ENCODE data around the gene COLQ.
"Not testable (repeated sequence)": the region's sequence is repeated elsewhere in the genome, so short reads cannot be mapped to it uniquely, and the experiment has no call there.

The COLQ gene

GRCh38 chr3:15490158-15490557 is 31.3 kb downstream of the COLQ start:
- DNase-seq (ENCODE audit: low spot score): no peak

- no peak for DNase-seq (ENCODE audit: low spot score)
Observed at GRCh38 chr3:15488002-15488401, 33.5 kb downstream of the COLQ start.

- no peak for DNase-seq (ENCODE audit: low spot score)
Observed at GRCh38 chr3:15486979-15487378, 34.5 kb downstream of the COLQ start.

GRCh38 chr3:15486020-15486419 is 35.5 kb downstream of the COLQ start:
- DNase-seq (ENCODE audit: low spot score): no peak

GRCh38 chr3:15484551-15484950 is 37.0 kb downstream of the COLQ start:
- DNase-seq (ENCODE audit: low spot score): not testable (repeated sequence)

GRCh38 chr3:15479400-15480224 is 41.9 kb downstream of the COLQ start:
- DNase-seq (ENCODE audit: low spot score): no peak

GRCh38 chr3:15478640-15478979 is 42.9 kb downstream of the COLQ start:
- DNase-seq (ENCODE audit: low spot score): no peak

- no peak for DNase-seq (ENCODE audit: low spot score)
Observed at GRCh38 chr3:15477951-15478639, 43.4 kb downstream of the COLQ start.

- DNase-seq (ENCODE audit: low spot score): no peak
Observed at GRCh38 chr3:15476378-15476777, 45.1 kb downstream of the COLQ start.

- DNase-seq (ENCODE audit: low spot score): no peak
Observed at GRCh38 chr3:15475161-15475560, 46.3 kb downstream of the COLQ start.

GRCh38 chr3:15471861-15472260 is 49.6 kb downstream of the COLQ start:
- DNase-seq (ENCODE audit: low spot score): no peak

- DNase-seq (ENCODE audit: low spot score): no peak
Observed at GRCh38 chr3:15470849-15471248, 50.7 kb downstream of the COLQ start.

GRCh38 chr3:15470261-15470660 is 51.2 kb downstream of the COLQ start:
- DNase-seq (ENCODE audit: low spot score): no peak

GRCh38 chr3:15467227-15468181 is 54.0 kb downstream of the COLQ start:
- DNase-seq (ENCODE audit: low spot score): no peak

- no peak for DNase-seq (ENCODE audit: low spot score)
Observed at GRCh38 chr3:15465876-15466585, 55.5 kb downstream of the COLQ start.

- no peak for DNase-seq (ENCODE audit: low spot score)
Observed at GRCh38 chr3:15462451-15462850, 59.1 kb downstream of the COLQ start.

- no peak for DNase-seq (ENCODE audit: low spot score)
Observed at GRCh38 chr3:15460891-15461531, 60.5 kb downstream of the COLQ start.

- no peak for DNase-seq (ENCODE audit: low spot score)
Observed at GRCh38 chr3:15458212-15458780, 63.2 kb downstream of the COLQ start.

GRCh38 chr3:15456915-15457314 is 64.6 kb downstream of the COLQ start:
- not testable (repeated sequence) for DNase-seq (ENCODE audit: low spot score)

- DNase-seq (ENCODE audit: low spot score): no peak
Observed at GRCh38 chr3:15456321-15456720, 65.2 kb downstream of the COLQ start.

- no peak for DNase-seq (ENCODE audit: low spot score)
Observed at GRCh38 chr3:15455756-15456155, 65.8 kb downstream of the COLQ start.
